Endothelial cell of umbilical vein (primary cell): Measurements from ENCODE around the gene AGAP3.

Source experiments
- EZH2 ChIP-seq: IDR thresholded peaks from 2 replicates; pipeline ENCODE4 v1.6.1; 2012; ENCODE audit warnings: borderline replicate concordance, low read depth, mild to moderate bottlenecking, moderate library complexity, low read length, inconsistent platforms; ENCODE audit not compliant: severe bottlenecking
- MYC ChIP-seq: IDR thresholded peaks from one replicate; pipeline ENCODE4 v1.6.1; 2011; ENCODE audit warnings: mild to moderate bottlenecking, low read depth, low read length
- POLR2A ChIP-seq: IDR thresholded peaks from 2 replicates; pipeline ENCODE4 v1.6.1; 2012; ENCODE audit warnings: low read depth, mild to moderate bottlenecking, control low read depth, low read length
- POLR2AphosphoS5 ChIP-seq: IDR thresholded peaks from 2 replicates; pipeline ENCODE4 v1.6.1; 2012; ENCODE audit warnings: low read depth, mild to moderate bottlenecking, control low read depth, low read length, moderate library complexity; ENCODE audit not compliant: insufficient read depth
- TF ChIP-seq, protein P1 (sequence below), 2 donors: IDR thresholded peaks; 1 replicate in 1 of 2; 2 replicates in 1 of 2; pipeline ENCODE4 v1.5.1; 2011; ENCODE audit warnings: low read length in 2 of 2, mild to moderate bottlenecking in 2 of 2, moderate library complexity in 2 of 2, control low read depth in 1 of 2, inconsistent platforms in 1 of 2, low read depth in 1 of 2; ENCODE audit not compliant: insufficient read depth in 1 of 2; ENCODE audit errors: extremely low read depth in 1 of 2
- TF ChIP-seq, protein P2 (sequence below): IDR thresholded peaks from 2 replicates; pipeline ENCODE4 v1.6.1; 2011; ENCODE audit not compliant: insufficient read depth, insufficient read length

DNA sequence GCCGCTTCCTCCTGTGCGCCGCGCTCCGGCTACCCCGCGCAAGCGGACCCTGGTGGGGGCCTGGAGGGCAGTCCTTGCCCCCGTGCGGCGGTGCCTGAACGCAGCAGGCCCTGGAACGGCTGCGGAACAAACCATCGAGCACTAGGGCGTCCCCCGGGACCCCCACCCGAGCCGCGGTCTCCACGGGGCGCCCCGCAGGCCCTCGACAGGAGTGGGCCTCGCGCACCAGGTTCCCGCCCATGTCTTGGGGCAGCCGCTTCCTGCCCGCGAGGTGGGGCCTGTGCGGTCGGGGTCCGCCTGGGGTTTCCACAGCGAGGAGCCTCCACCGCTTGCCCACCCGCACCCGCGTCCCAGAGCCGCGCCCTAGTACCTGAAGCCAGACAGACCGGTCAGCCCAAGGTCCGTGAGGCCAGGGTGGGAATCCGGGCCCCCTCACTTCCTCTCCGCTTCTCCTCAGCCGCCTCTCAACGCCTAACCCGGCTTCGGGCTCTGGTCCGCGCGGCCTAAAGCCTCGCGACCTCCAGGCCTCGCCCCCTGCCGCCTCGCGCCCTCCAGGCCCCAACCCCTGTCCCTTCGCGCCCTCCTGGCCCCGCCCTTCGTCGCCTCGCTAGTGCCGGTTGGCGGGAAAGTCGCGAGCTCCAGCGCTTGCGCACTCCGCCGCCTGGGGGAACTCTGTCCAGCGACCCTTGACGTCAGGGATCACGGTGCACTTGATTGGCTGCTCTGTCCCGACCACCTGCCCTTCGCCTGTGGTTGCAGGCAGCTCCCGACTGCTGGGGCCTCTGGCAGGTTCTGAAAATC is 88.2 kb downstream of the AGAP3 start:
- TF ChIP-seq POLR2A (no peak), POLR2AphosphoS5 (no peak), MYC (no peak), EZH2 (no peak)
- TF ChIP-seq, protein P1, sequence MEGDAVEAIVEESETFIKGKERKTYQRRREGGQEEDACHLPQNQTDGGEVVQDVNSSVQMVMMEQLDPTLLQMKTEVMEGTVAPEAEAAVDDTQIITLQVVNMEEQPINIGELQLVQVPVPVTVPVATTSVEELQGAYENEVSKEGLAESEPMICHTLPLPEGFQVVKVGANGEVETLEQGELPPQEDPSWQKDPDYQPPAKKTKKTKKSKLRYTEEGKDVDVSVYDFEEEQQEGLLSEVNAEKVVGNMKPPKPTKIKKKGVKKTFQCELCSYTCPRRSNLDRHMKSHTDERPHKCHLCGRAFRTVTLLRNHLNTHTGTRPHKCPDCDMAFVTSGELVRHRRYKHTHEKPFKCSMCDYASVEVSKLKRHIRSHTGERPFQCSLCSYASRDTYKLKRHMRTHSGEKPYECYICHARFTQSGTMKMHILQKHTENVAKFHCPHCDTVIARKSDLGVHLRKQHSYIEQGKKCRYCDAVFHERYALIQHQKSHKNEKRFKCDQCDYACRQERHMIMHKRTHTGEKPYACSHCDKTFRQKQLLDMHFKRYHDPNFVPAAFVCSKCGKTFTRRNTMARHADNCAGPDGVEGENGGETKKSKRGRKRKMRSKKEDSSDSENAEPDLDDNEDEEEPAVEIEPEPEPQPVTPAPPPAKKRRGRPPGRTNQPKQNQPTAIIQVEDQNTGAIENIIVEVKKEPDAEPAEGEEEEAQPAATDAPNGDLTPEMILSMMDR (IDR thresholded peaks at IDR 0.05; ENCODE audit: extremely low read depth in 1 of 2, insufficient read depth in 1 of 2, low read depth in 1 of 2, low read length in 2 of 2) = no peak
- TF ChIP-seq, protein P2, sequence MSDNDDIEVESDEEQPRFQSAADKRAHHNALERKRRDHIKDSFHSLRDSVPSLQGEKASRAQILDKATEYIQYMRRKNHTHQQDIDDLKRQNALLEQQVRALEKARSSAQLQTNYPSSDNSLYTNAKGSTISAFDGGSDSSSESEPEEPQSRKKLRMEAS = no peak
